ENCODE measurements around the gene HOXA6.

Gene HOXA6

DNA sequence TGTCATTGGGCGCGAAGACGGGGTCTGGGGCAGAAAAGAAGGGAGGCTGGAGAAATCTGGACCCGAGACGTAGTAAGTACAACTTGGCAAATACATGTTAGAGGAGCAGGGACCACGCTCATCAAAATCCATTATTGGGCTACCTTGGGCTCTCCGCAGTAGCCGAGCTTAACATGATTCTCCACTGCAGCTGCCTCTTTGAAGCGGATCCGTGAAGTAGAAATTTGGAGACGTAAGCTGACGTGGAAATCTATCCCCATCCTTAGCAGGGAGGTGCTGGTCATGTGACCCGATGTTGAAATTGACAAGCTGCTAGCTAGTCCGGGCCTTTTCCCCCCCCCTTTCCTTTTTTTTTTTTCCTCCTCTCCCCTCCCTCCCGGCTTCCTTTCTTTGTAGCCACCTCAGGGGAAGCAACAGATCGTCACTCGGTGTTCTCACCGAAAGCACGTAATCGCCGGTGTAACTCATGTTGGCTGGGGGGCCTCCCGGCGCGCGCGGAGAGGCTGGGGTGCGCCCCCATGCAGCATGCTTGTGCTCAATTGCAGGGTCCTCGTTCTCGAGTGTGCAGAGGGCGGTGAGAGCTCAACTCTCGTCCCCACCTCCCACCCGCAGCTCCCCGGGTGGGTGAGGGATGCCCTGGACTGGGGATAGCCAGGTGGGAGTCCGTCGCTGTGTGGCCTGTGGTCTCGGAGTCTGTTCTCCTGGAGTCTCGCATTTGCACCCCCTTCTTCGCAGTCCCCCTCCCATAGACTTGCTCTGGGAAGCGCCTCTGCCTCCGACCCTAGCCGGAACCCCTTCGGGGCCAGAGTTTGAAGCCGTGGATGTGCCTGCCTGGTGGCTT, 37.7 kb upstream of the HOXA6 start, which contains the start of gene HOXA11:
HOXA11 (minus strand) TSS at position 220 of the 841 bp plus-strand sequence; CDS start at position 132, 88 bp downstream.
- DNase-seq (ENCODE audit: low read depth in 3 of 3, low spot score in 1 of 3) = no peak

DNA sequence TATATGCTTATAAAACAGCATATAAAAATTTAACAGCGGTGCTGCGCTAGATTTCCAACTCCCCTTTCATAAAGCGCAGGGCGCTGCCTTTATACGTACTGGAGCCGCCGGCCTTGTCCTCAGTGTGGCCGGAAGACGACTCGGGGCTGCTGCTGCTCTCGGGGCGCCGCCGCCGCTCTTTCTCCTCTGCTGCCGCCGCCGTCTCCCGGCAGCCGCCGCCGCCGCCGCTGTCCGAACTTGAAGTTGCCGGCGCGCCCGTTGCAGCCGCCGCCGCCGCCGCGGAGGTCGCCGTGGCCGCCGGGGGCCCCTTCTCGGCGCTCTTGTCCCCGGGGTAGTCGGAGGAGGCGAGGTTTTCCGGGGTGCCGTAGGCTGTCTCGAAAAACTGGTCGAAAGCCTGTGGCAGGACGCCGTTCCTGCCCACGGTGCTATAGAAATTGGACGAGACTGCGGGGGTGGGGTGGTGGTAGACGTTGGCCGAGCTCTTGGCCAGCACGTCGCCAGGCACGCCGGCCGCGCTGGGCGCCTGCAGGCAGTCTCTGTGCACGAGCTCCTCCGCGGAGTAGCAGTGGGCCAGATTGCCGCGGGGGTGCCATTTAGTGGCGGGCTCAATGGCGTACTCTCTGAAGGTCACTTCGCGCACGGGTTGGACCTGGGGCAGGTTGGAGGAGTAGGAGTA, 36.9 kb upstream of the HOXA6 start:
- no peak for DNase-seq (ENCODE audit: low read depth in 3 of 3, low spot score in 1 of 3)

DNA sequence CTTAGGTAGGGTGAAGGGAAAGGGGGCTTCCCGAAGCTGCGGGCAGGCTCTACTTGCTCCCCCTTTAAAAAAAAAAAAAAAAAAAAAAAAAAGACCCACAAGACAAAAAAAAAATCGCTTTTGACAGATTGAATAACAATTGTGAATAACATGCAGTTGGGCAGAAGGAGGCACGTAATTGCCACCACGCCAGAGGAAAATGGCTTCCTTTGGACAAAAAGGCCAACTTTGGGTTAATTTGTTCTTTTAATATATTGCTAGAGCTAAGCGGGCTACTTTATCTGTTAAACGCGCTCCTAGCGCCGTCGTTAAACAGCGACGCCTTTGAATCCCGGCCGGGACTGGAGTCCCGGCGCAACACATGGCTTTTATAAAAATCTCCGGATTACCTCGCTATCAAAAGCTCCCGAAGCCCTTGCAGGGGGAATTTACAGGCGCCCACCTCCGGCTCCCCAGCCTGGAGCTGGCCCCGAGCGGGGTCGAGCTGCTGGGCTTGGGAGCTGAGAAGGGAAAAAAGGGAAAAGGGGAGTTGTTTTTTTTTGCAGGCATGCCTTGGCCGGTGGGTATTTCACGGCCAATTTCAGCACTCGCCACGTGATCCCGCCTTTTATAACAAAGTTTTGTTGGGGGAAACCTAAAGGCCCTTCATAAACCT, 36.2 kb upstream of the HOXA6 start:
- DNase-seq (ENCODE audit: low read depth in 3 of 3, low spot score in 1 of 3) = no peak

- no peak for DNase-seq (ENCODE audit: low read depth in 3 of 3, low spot score in 1 of 3)
Measured at GRCh38 chr7:27182861-27183681, 35.5 kb upstream of the HOXA6 start.

DNA sequence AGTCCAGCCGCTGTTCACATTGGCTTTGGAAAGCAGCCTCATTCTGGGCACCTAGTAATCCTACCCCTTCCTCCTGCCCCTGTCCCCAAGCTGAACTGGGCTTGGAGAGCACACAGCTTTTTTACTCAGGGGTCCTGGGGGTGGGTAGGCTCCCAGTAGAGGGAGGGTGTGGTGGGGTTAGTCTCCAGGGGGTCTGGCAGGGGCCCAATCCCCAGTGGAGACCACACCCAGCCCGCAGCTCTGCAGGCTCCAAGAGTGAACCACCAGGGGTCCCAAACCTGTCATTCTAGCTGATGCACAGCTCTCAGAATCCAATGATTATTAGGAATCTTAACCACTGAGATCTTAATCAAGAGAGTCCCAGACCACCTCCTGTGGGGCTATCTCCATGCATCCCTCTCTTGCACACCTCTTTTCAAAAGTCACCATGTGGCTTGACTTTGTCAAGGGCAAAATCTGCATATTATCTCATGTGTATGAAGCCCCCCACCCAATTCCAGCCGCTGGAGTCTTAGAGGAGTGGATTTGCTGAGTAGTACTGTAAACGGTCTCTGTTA, 34.8 kb upstream of the HOXA6 start:
- no peak for DNase-seq (ENCODE audit: low read depth in 3 of 3, low spot score in 1 of 3)

GRCh38 chr7:27181795-27182275, 34.3 kb upstream of the HOXA6 start:
- DNase-seq (ENCODE audit: low read depth in 3 of 3, low spot score in 1 of 3) = no peak

DNA sequence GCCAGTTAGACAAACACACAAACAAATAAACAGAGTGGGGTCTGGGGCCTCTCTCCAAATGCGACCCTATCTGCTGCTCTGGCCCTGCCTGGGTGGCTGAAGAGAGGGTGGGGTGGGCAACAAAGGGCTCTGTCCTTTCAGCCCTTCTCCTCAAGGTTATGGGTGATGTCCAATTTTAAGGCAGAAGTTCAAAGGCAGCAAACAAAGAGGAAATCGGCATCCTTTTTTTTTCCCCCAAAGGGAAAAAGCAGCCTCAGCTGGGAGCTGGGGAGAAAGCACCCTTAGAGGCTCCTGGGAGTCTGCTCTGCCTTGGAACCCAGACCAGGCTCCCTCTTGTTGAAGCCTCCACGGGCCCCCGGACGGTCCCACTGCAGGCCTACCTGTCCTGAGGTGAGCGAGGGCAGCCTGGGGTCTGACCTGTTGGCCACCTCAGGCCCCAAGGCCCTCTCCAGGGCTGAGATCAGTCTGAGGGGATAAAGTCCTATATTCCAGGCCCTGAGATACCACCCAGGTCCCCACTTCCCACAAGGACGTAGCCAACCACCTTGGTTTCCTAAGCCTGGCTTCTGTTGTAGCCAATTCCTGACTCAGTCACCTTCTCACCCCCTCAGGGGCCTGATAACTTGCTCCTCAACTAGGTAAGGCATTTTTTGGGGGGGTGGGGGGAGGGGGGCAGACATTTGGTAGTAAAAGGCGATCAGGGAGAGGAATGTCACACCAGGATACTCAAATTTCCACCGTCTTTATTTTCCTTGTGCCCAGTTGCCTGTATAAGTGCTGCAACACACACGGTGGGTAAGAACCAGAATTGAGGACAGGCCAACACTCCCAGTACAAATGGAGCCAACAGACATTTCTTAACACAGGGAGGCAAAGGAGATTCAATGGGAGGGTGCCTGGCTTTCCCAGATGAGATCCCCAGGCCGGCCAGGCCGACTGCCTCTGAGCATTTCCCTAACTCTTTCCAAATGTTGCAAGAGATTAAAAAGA, 33.2 kb upstream of the HOXA6 start:
- no peak for DNase-seq (ENCODE audit: low read depth in 3 of 3, low spot score in 1 of 3)

- peak in 1 of 3 donors; percentile 55 for DNase-seq (ENCODE audit: low read depth in 3 of 3, low spot score in 1 of 3)
Measured at GRCh38 chr7:27179503-27180430, 32.2 kb upstream of the HOXA6 start.

DNA sequence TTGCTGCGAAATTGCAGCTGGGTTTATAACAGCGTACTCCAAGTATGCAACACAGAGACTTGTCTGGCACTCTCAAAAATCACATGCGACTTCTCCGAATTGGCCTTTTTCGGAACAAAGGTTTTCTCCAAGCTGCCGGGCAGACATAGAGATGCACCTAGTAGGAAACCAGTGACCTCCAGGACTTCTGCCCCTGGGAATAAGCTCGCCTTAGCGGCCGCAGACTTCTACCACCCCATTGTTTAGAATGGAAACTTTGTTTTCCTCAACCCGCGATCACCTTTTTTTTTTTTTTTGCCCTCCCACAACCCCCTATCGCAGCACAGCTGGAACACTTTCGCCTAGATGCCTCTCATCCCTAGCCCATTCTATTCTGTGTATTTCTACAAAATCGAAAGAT, 31.5 kb upstream of the HOXA6 start:
- no peak for DNase-seq (ENCODE audit: low read depth in 3 of 3, low spot score in 1 of 3)

GRCh38 chr7:27178366-27178765, 30.8 kb upstream of the HOXA6 start:
- DNase-seq (ENCODE audit: low read depth in 3 of 3, low spot score in 1 of 3) = no peak

- DNase-seq (ENCODE audit: low read depth in 3 of 3, low spot score in 1 of 3) = no peak
Measured at GRCh38 chr7:27177795-27178320, 30.3 kb upstream of the HOXA6 start.

DNA sequence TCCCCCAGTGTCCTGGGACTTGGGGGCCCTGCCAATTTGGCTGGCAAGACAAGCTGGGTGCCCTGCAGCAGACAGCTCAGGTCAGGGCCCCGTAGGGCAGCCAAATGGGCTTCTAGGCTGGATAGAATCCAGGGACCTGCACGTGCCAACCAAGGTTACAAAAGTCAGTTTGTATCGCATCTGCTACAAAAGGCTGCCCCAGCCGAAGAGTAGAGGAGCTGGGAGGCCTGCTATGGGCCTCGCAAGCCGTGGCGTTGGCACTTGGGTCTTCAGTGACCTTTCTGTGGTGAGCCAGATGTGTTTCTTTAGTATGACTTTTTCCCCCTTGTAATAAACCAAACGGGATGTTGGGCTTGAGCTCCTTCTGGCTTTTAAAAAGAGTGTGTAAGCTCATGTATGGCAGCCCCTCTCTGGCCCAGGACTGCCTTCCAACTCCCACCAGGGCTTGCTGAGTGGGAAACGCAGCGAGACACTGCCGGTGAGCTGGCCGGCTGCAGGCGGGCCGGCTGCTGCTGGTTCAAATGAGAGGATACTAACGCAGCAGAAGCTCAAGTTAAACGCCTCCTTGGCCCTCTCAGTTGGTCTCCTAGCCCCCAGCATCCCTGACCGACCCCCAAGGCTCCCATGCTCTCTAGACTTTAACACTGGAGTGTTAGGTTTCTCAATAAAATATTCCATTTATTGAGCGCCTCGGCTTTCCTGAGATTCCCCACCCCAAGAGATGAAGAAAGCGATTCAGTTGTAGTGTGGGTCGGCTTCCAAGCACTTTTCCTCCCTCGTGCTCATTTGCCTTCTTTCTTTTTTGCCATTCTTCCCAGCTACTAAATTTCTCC, 29.6 kb upstream of the HOXA6 start:
- no peak for DNase-seq (ENCODE audit: low read depth in 3 of 3, low spot score in 1 of 3)

- DNase-seq (ENCODE audit: low read depth in 3 of 3, low spot score in 1 of 3) = no peak
Measured at GRCh38 chr7:27176524-27176845, 28.9 kb upstream of the HOXA6 start.

DNA sequence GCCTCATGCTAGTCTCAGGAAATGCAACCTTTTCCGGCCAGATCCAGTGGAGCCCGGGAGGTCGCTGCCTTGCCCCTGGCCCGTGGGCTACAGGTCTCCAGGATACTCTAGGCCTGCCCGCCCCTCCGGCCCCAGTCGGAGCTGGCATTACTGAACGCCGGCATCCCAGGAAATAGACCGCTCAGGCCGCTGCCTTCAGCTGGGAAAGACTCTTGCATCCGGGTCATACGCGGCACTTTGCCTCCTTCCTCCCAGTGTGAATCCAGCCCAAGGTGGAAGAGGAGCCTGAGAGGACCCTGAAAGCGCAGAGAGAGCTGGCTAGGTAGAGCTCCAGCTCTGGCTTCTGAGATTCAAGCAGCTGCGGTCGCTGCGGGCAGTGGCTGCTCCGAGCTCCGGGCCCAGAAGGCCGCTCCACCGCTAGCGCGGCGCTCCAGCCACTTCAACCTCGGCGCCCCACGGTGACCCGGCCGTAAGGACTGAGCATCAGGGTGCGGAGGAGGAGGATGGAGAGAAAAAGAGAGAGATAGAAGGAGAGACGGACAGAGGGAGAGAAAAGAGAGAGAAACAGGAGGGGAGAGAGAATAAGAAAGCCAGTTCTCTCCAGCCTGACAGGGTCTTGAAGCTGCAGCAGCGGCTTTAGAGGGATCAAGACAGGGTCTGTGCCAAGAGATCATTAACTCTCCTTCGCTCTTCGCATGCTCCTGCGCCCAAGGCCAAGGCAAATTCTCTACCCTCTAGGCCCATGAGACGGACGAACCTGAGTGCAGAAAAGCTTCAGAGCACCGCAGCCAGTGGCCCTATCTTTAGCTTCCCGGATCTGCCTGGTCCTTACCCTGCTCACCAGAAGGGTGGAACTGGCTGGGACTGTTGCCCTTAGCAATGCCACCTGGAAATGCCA, 28.3 kb upstream of the HOXA6 start:
- no peak for DNase-seq (ENCODE audit: low read depth in 3 of 3, low spot score in 1 of 3)

GRCh38 chr7:27174874-27175625, 27.5 kb upstream of the HOXA6 start:
- DNase-seq (ENCODE audit: low read depth in 3 of 3, low spot score in 1 of 3) = no peak

Data from stimulated activated CD4-positive, alpha-beta T cell treated with anti-CD3 and anti-CD28 coated beads, TNF-alpha, amount 100 ng/mL, for 1 hour (primary cell).